Measurements from ENCODE around the gene TCTN1. TPM values are rescaled to one million over a fixed set of nuclear protein-coding genes. Genes with fewer than 3 reads are reported as not detected.

The TCTN1 gene
- total RNA-seq, 1 experiment from 2014 or later = 58.3 TPM

- H3K27ac ChIP-seq = no peak overlapping the region
- no TSS peak for BruUV-seq (replicated peaks)
- H3K36me3 ChIP-seq (ENCODE audit: low read depth) = no peaks in the 10 kb centered on the region
- intact Hi-C loops (cut with micrococcal nuclease; ENCODE audit: unreplicated experiment) = no loop called here
- CTCF ChIA-PET = no interaction called here
- no peaks in the 10 kb centered on the region; the same call in 1 of the 2 replicates for H3K9me2 ChIP-seq (ENCODE audit: insufficient read depth)
- POLR2A ChIA-PET (ENCODE audit: unreplicated experiment) = no interaction called here
- no peak for DNase-seq
- no peaks in the 10 kb centered on the region for H3K9me3 ChIP-seq (ENCODE audit: insufficient read depth, low read depth)
- no peaks in the 10 kb centered on the region for H3K4me1 ChIP-seq (replicated peaks; ENCODE audit: insufficient read depth)
- H2AFZ ChIP-seq = no peak overlapping the region
- no peak for TF ChIP-seq EZH2 (IDR thresholded peaks at IDR 0.05; ENCODE audit: low read depth)
- TF ChIP-seq CTCF (conservative IDR thresholded peaks at IDR 0.05) = no peak
- no peaks in the 10 kb centered on the region for H3K27me3 ChIP-seq (ENCODE audit: insufficient read depth, low read depth)
- no peak overlapping the region for H3K4me3 ChIP-seq
- no peaks in the 10 kb centered on the region for H4K20me1 ChIP-seq (ENCODE audit: insufficient read depth)
- H3K4me2 ChIP-seq = no peak overlapping the region
- H3F3A ChIP-seq (ENCODE audit: insufficient read depth, low read depth) = no peaks in the 10 kb centered on the region
- no peaks in the 10 kb centered on the region for H3K79me2 ChIP-seq (ENCODE audit: low read depth)
Observed at GRCh38 chr12:110635055-110635454, 21.1 kb downstream of the TCTN1 start.

- BruUV-seq (replicated peaks) = no TSS peak
Observed at GRCh38 chr12:110636516-110636915, 22.6 kb downstream of the TCTN1 start.

GRCh38 chr12:110637869-110638441 is 24.0 kb downstream of the TCTN1 start:
- no peak overlapping the region for H2AFZ ChIP-seq
- no peak overlapping the region for H3K27ac ChIP-seq
- BruUV-seq (replicated peaks) = no TSS peak
- DNase-seq = no peak
- H3K9me3 ChIP-seq (ENCODE audit: insufficient read depth, low read depth) = no peaks in the 10 kb centered on the region
- no peaks in the 10 kb centered on the region; the same call in 1 of the 2 replicates for H3K9me2 ChIP-seq (ENCODE audit: insufficient read depth)
- intact Hi-C loops (cut with micrococcal nuclease; ENCODE audit: unreplicated experiment) = no loop called here
- TF ChIP-seq EZH2 (IDR thresholded peaks at IDR 0.05; ENCODE audit: low read depth) (no peak), CTCF (conservative IDR thresholded peaks at IDR 0.05) (no peak)
- no peaks in the 10 kb centered on the region for H3K79me2 ChIP-seq (ENCODE audit: low read depth)
- no peaks in the 10 kb centered on the region for H3K27me3 ChIP-seq (ENCODE audit: insufficient read depth, low read depth)
- H4K20me1 ChIP-seq (ENCODE audit: insufficient read depth) = no peaks in the 10 kb centered on the region
- ChIA-PET POLR2A (ENCODE audit: unreplicated experiment) (no interaction called here), CTCF (no interaction called here)
- H3K4me1 ChIP-seq (replicated peaks; ENCODE audit: insufficient read depth) = no peaks in the 10 kb centered on the region
- H3K4me2 ChIP-seq = no peak overlapping the region
- no peaks in the 10 kb centered on the region for H3F3A ChIP-seq (ENCODE audit: insufficient read depth, low read depth)
- no peaks in the 10 kb centered on the region for H3K36me3 ChIP-seq (ENCODE audit: low read depth)
- no peak overlapping the region for H3K4me3 ChIP-seq

More at GRCh38 chr12:110636516-110636915, 22.6 kb downstream of the TCTN1 start:
- H3F3A ChIP-seq (ENCODE audit: insufficient read depth, low read depth) = no peaks in the 10 kb centered on the region
- no peak overlapping the region for H3K27ac ChIP-seq
- no peaks in the 10 kb centered on the region for H3K36me3 ChIP-seq (ENCODE audit: low read depth)
- ChIA-PET POLR2A (ENCODE audit: unreplicated experiment) (no interaction called here), CTCF (no interaction called here)
- no peaks in the 10 kb centered on the region for H3K27me3 ChIP-seq (ENCODE audit: insufficient read depth, low read depth)
- no peaks in the 10 kb centered on the region for H3K79me2 ChIP-seq (ENCODE audit: low read depth)
- no peaks in the 10 kb centered on the region for H3K9me3 ChIP-seq (ENCODE audit: insufficient read depth, low read depth)
- H4K20me1 ChIP-seq (ENCODE audit: insufficient read depth) = no peaks in the 10 kb centered on the region
- H3K4me2 ChIP-seq = no peak overlapping the region
- H3K4me3 ChIP-seq = no peak overlapping the region
- intact Hi-C loops (cut with micrococcal nuclease; ENCODE audit: unreplicated experiment) = no loop called here
- no peaks in the 10 kb centered on the region; the same call in 1 of the 2 replicates for H3K9me2 ChIP-seq (ENCODE audit: insufficient read depth)
- TF ChIP-seq EZH2 (IDR thresholded peaks at IDR 0.05; ENCODE audit: low read depth) = no peak
- TF ChIP-seq CTCF (conservative IDR thresholded peaks at IDR 0.05) = no peak
- no peaks in the 10 kb centered on the region for H3K4me1 ChIP-seq (replicated peaks; ENCODE audit: insufficient read depth)
- H2AFZ ChIP-seq = no peak overlapping the region
- DNase-seq = no peak

Data from PC-9 (cell line).